ENCODE measurements around the gene CYP39A1. TPM values are rescaled to one million over a fixed set of nuclear protein-coding genes. Genes with fewer than 3 reads are reported as not detected.
A peak's percentile ranks its signal among the peaks of the same experiment; 100 is the strongest.

The CYP39A1 gene
- total and polyA plus RNA-seq, 9 donors, result 0.90 to 3.1 (median 1.9) TPM

- WGBS (ENCODE audit: insufficient coverage), result no CpG with 5 or more reads among the region's 3 CpGs
- Histone ChIP-seq H3K27ac (ENCODE audit: low read length) (no peak overlapping the region), H3K27me3 (ENCODE audit: control insufficient read depth, insufficient read depth, low read length) (no peaks in the 10 kb centered on the region), H3K4me3 (ENCODE audit: low read length) (no peak overlapping the region), H3K4me1 (ENCODE audit: control insufficient read depth, insufficient read depth, low read length) (no peaks in the 10 kb centered on the region), H3K36me3 (ENCODE audit: control insufficient read depth, insufficient read depth, low read length) (no peaks in the 10 kb centered on the region), H3K9me3 (replicated peaks; ENCODE audit: control insufficient read depth, low read depth, low read length) (no peaks in the 10 kb centered on the region)
- DNase-seq, result no peak
Observed at GRCh38 chr6:46598215-46598614, 54.4 kb downstream of the CYP39A1 start.

- Histone ChIP-seq H3K36me3 (ENCODE audit: control insufficient read depth, insufficient read depth, low read length) (no peaks in the 10 kb centered on the region), H3K4me3 (ENCODE audit: low read length) (no peak overlapping the region), H3K27me3 (ENCODE audit: control insufficient read depth, insufficient read depth, low read length) (no peaks in the 10 kb centered on the region), H3K9me3 (replicated peaks; ENCODE audit: control insufficient read depth, low read depth, low read length) (no peaks in the 10 kb centered on the region), H3K4me1 (ENCODE audit: control insufficient read depth, insufficient read depth, low read length) (no peaks in the 10 kb centered on the region), H3K27ac (ENCODE audit: low read length) (no peak overlapping the region)
- DNase-seq, result no peak
Observed at GRCh38 chr6:46592740-46593139, 59.9 kb downstream of the CYP39A1 start.

- no peak overlapping the region for H3K4me3 ChIP-seq (ENCODE audit: low read length)
- H3K4me1 ChIP-seq (ENCODE audit: control insufficient read depth, insufficient read depth, low read length), result no peaks in the 10 kb centered on the region
- H3K9me3 ChIP-seq (replicated peaks; ENCODE audit: control insufficient read depth, low read depth, low read length), result no peaks in the 10 kb centered on the region
- no peaks in the 10 kb centered on the region for H3K36me3 ChIP-seq (ENCODE audit: control insufficient read depth, insufficient read depth, low read length)
- no peak for DNase-seq
- no CpG with 5 or more reads among the region's 3 CpGs for WGBS (ENCODE audit: insufficient coverage)
- no peak overlapping the region for H3K27ac ChIP-seq (ENCODE audit: low read length)
- H3K27me3 ChIP-seq (ENCODE audit: control insufficient read depth, insufficient read depth, low read length), result no peaks in the 10 kb centered on the region
Observed at GRCh38 chr6:46592046-46592445, 60.6 kb downstream of the CYP39A1 start.

GRCh38 chr6:46590765-46591164 is 61.9 kb downstream of the CYP39A1 start:
- Histone ChIP-seq H3K36me3 (ENCODE audit: control insufficient read depth, insufficient read depth, low read length) (no peaks in the 10 kb centered on the region), H3K4me1 (ENCODE audit: control insufficient read depth, insufficient read depth, low read length) (peaks cover under 1% of the 10 kb centered on the region), H3K27me3 (ENCODE audit: control insufficient read depth, insufficient read depth, low read length) (no peaks in the 10 kb centered on the region), H3K27ac (ENCODE audit: low read length) (no peak overlapping the region), H3K9me3 (replicated peaks; ENCODE audit: control insufficient read depth, low read depth, low read length) (no peaks in the 10 kb centered on the region), H3K4me3 (ENCODE audit: low read length) (no peak overlapping the region)
- no peak for DNase-seq

GRCh38 chr6:46586906-46587305 is 65.7 kb downstream of the CYP39A1 start:
- Histone ChIP-seq H3K36me3 (ENCODE audit: control insufficient read depth, insufficient read depth, low read length) (no peaks in the 10 kb centered on the region), H3K4me3 (ENCODE audit: low read length) (no peak overlapping the region), H3K9me3 (replicated peaks; ENCODE audit: control insufficient read depth, low read depth, low read length) (no peaks in the 10 kb centered on the region), H3K4me1 (ENCODE audit: control insufficient read depth, insufficient read depth, low read length) (peaks cover 5% of the 10 kb centered on the region), H3K27me3 (ENCODE audit: control insufficient read depth, insufficient read depth, low read length) (no peaks in the 10 kb centered on the region), H3K27ac (ENCODE audit: low read length) (peak overlapping the region; percentile 30)
- 33% methylated on average over 1 of the region's 2 CpGs for WGBS (ENCODE audit: insufficient coverage)
- DNase-seq, result peak; percentile 94

GRCh38 chr6:46584586-46584985 is 68.0 kb downstream of the CYP39A1 start:
- 100% methylated on average over 1 of the region's 3 CpGs for WGBS (ENCODE audit: insufficient coverage)
- peaks cover 5% of the 10 kb centered on the region for H3K4me1 ChIP-seq (ENCODE audit: control insufficient read depth, insufficient read depth, low read length)
- H3K27ac ChIP-seq (ENCODE audit: low read length), result no peak overlapping the region
- no peaks in the 10 kb centered on the region for H3K36me3 ChIP-seq (ENCODE audit: control insufficient read depth, insufficient read depth, low read length)
- H3K9me3 ChIP-seq (replicated peaks; ENCODE audit: control insufficient read depth, low read depth, low read length), result no peaks in the 10 kb centered on the region
- DNase-seq, result no peak
- no peak overlapping the region for H3K4me3 ChIP-seq (ENCODE audit: low read length)
- H3K27me3 ChIP-seq (ENCODE audit: control insufficient read depth, insufficient read depth, low read length), result no peaks in the 10 kb centered on the region

- H3K27ac ChIP-seq (ENCODE audit: low read length), result no peak overlapping the region
- WGBS (ENCODE audit: insufficient coverage), result no CpG with 5 or more reads among the region's 4 CpGs
- DNase-seq, result peak; percentile 55
Observed at GRCh38 chr6:46583721-46584120, 68.9 kb downstream of the CYP39A1 start.

GRCh38 chr6:46583081-46583480 is 69.5 kb downstream of the CYP39A1 start:
- H3K36me3 ChIP-seq (ENCODE audit: control insufficient read depth, insufficient read depth, low read length), result no peaks in the 10 kb centered on the region
- no peaks in the 10 kb centered on the region for H3K27me3 ChIP-seq (ENCODE audit: control insufficient read depth, insufficient read depth, low read length)
- DNase-seq, result no peak
- H3K4me3 ChIP-seq (ENCODE audit: low read length), result no peak overlapping the region
- H3K4me1 ChIP-seq (ENCODE audit: control insufficient read depth, insufficient read depth, low read length), result peaks cover 5% of the 10 kb centered on the region
- H3K9me3 ChIP-seq (replicated peaks; ENCODE audit: control insufficient read depth, low read depth, low read length), result no peaks in the 10 kb centered on the region
- WGBS (ENCODE audit: insufficient coverage), result no CpG with 5 or more reads among the region's 2 CpGs
- H3K27ac ChIP-seq (ENCODE audit: low read length), result no peak overlapping the region

More at GRCh38 chr6:46583721-46584120, 68.9 kb downstream of the CYP39A1 start:
- H3K36me3 ChIP-seq (ENCODE audit: control insufficient read depth, insufficient read depth, low read length), result no peaks in the 10 kb centered on the region
- no peaks in the 10 kb centered on the region for H3K27me3 ChIP-seq (ENCODE audit: control insufficient read depth, insufficient read depth, low read length)
- no peaks in the 10 kb centered on the region for H3K9me3 ChIP-seq (replicated peaks; ENCODE audit: control insufficient read depth, low read depth, low read length)
- H3K4me3 ChIP-seq (ENCODE audit: low read length), result no peak overlapping the region
- H3K4me1 ChIP-seq (ENCODE audit: control insufficient read depth, insufficient read depth, low read length), result peaks cover 5% of the 10 kb centered on the region

GRCh38 chr6:46581459-46582177 is 71.0 kb downstream of the CYP39A1 start:
- H3K27me3 ChIP-seq (ENCODE audit: control insufficient read depth, insufficient read depth, low read length), result no peaks in the 10 kb centered on the region
- no peak for DNase-seq
- peaks cover 5% of the 10 kb centered on the region for H3K4me1 ChIP-seq (ENCODE audit: control insufficient read depth, insufficient read depth, low read length)
- H3K36me3 ChIP-seq (ENCODE audit: control insufficient read depth, insufficient read depth, low read length), result no peaks in the 10 kb centered on the region
- H3K9me3 ChIP-seq (replicated peaks; ENCODE audit: control insufficient read depth, low read depth, low read length), result no peaks in the 10 kb centered on the region
- H3K4me3 ChIP-seq (ENCODE audit: low read length), result no peak overlapping the region
- H3K27ac ChIP-seq (ENCODE audit: low read length), result no peak overlapping the region

- Histone ChIP-seq H3K27ac (ENCODE audit: low read length) (no peak overlapping the region), H3K27me3 (ENCODE audit: control insufficient read depth, insufficient read depth, low read length) (no peaks in the 10 kb centered on the region), H3K36me3 (ENCODE audit: control insufficient read depth, insufficient read depth, low read length) (no peaks in the 10 kb centered on the region), H3K4me3 (ENCODE audit: low read length) (no peak overlapping the region), H3K4me1 (ENCODE audit: control insufficient read depth, insufficient read depth, low read length) (no peaks in the 10 kb centered on the region), H3K9me3 (replicated peaks; ENCODE audit: control insufficient read depth, low read depth, low read length) (peaks cover 3% of the 10 kb centered on the region)
- DNase-seq, result no peak
- 77% methylated on average over 2 of the region's 3 CpGs for WGBS (ENCODE audit: insufficient coverage)
Observed at GRCh38 chr6:46575530-46575929, 77.1 kb downstream of the CYP39A1 start.

- H3K27me3 ChIP-seq (ENCODE audit: control insufficient read depth, insufficient read depth, low read length), result no peaks in the 10 kb centered on the region
- no peaks in the 10 kb centered on the region for H3K36me3 ChIP-seq (ENCODE audit: control insufficient read depth, insufficient read depth, low read length)
- H3K4me1 ChIP-seq (ENCODE audit: control insufficient read depth, insufficient read depth, low read length), result no peaks in the 10 kb centered on the region
- no peak overlapping the region for H3K27ac ChIP-seq (ENCODE audit: low read length)
- WGBS (ENCODE audit: insufficient coverage), result 0% methylated on average over 1 of the region's 2 CpGs
- DNase-seq, result no peak
- H3K4me3 ChIP-seq (ENCODE audit: low read length), result no peak overlapping the region
- H3K9me3 ChIP-seq (replicated peaks; ENCODE audit: control insufficient read depth, low read depth, low read length), result peaks cover 3% of the 10 kb centered on the region
Observed at GRCh38 chr6:46573140-46573539, 79.5 kb downstream of the CYP39A1 start.
